Measurements from ENCODE around the gene MANSC1.

- TF ChIP-seq CTCF (IDR thresholded peaks at IDR 0.05; ENCODE audit: low read depth, low read length): no peak
- TF ChIP-seq EZH2phosphoT487 (IDR thresholded peaks at IDR 0.05; ENCODE audit: low read depth): no peak
These were observed 30.4 kb downstream of the MANSC1 start for GRCh38 chr12:12319451-12320183.

Measured in OCI-LY3 (cell line).